Measurements from ENCODE around the gene AMOTL1.

AMOTL1 gene

GRCh38 chr11:94730153-94730552 lies 38.0 kb upstream of the AMOTL1 start:
- Histone ChIP-seq H4K20me1 (no peaks in the 10 kb centered on the region), H3K27ac (no peak overlapping the region), H3K36me3 (no peaks in the 10 kb centered on the region), H3K4me1 (peaks cover 12% of the 10 kb centered on the region), H3K4me3 (no peak overlapping the region), H3K4me2 (no peak overlapping the region), H3K27me3 (no peaks in the 10 kb centered on the region), H3K9me3 (no peaks in the 10 kb centered on the region), H3K9ac (no peak overlapping the region)
- no peak for TF ChIP-seq Cebpa-rat (IDR thresholded peaks at IDR 0.05)

- Histone ChIP-seq H3K9ac (no peak overlapping the region), H4K20me1 (no peaks in the 10 kb centered on the region), H3K9me3 (no peaks in the 10 kb centered on the region), H3K4me2 (no peak overlapping the region), H3K36me3 (no peaks in the 10 kb centered on the region), H3K4me1 (peaks cover 14% of the 10 kb centered on the region), H3K4me3 (no peak overlapping the region), H3K27me3 (no peaks in the 10 kb centered on the region), H3K27ac (no peak overlapping the region)
- no peak for TF ChIP-seq Cebpa-rat (IDR thresholded peaks at IDR 0.05)
These were observed 36.1 kb upstream of the AMOTL1 start for GRCh38 chr11:94731880-94732601.

GRCh38 chr11:94732617-94733281 lies 35.4 kb upstream of the AMOTL1 start:
- no peaks in the 10 kb centered on the region for H3K9me3 ChIP-seq
- no peaks in the 10 kb centered on the region for H3K36me3 ChIP-seq
- H3K27ac ChIP-seq = no peak overlapping the region
- no peak for TF ChIP-seq Cebpa-rat (IDR thresholded peaks at IDR 0.05)
- H3K4me1 ChIP-seq = peaks cover 14% of the 10 kb centered on the region
- H3K4me2 ChIP-seq = no peak overlapping the region
- no peaks in the 10 kb centered on the region for H3K27me3 ChIP-seq
- no peak overlapping the region for H3K9ac ChIP-seq
- no peaks in the 10 kb centered on the region for H4K20me1 ChIP-seq
- H3K4me3 ChIP-seq = no peak overlapping the region

GRCh38 chr11:94734563-94735275 lies 33.4 kb upstream of the AMOTL1 start:
- Histone ChIP-seq H3K36me3 (no peaks in the 10 kb centered on the region), H3K9me3 (no peaks in the 10 kb centered on the region), H3K27me3 (peaks cover 19% of the 10 kb centered on the region), H3K4me2 (peak overlapping the region; percentile 69), H3K9ac (no peak overlapping the region), H3K27ac (no peak overlapping the region), H3K4me3 (no peak overlapping the region), H3K4me1 (peaks cover 14% of the 10 kb centered on the region), H4K20me1 (no peaks in the 10 kb centered on the region)
- TF ChIP-seq Cebpa-rat (IDR thresholded peaks at IDR 0.05) = no peak

- H3K4me1 ChIP-seq = peaks cover 25% of the 10 kb centered on the region
These were observed 32.2 kb upstream of the AMOTL1 start for GRCh38 chr11:94735907-94736306.

GRCh38 chr11:94737171-94737611 lies 31.0 kb upstream of the AMOTL1 start:
- H3K27ac ChIP-seq = no peak overlapping the region
- H3K9ac ChIP-seq = no peak overlapping the region
- peaks cover 11% of the 10 kb centered on the region; the same call in 1 of the 2 replicates for H4K20me1 ChIP-seq
- no peak overlapping the region for H3K4me2 ChIP-seq
- no peaks in the 10 kb centered on the region for H3K36me3 ChIP-seq
- H3K4me3 ChIP-seq = no peak overlapping the region
- H3K27me3 ChIP-seq = peaks cover 44% of the 10 kb centered on the region
- peaks cover 35% of the 10 kb centered on the region for H3K4me1 ChIP-seq
- no peaks in the 10 kb centered on the region for H3K9me3 ChIP-seq
- no peak for TF ChIP-seq Cebpa-rat (IDR thresholded peaks at IDR 0.05)

More at GRCh38 chr11:94735907-94736306, 32.2 kb upstream of the AMOTL1 start:
- Histone ChIP-seq H3K4me2 (no peak overlapping the region), H4K20me1 (peaks cover 10% of the 10 kb centered on the region; the same call in 1 of the 2 replicates), H3K36me3 (no peaks in the 10 kb centered on the region), H3K9me3 (no peaks in the 10 kb centered on the region), H3K4me3 (no peak overlapping the region), H3K27me3 (peaks cover 31% of the 10 kb centered on the region), H3K9ac (no peak overlapping the region), H3K27ac (no peak overlapping the region)
- no peak for TF ChIP-seq Cebpa-rat (IDR thresholded peaks at IDR 0.05)

- H4K20me1 ChIP-seq = peaks cover 11% of the 10 kb centered on the region; the same call in 1 of the 2 replicates
- H3K9me3 ChIP-seq = no peaks in the 10 kb centered on the region
- TF ChIP-seq Cebpa-rat (IDR thresholded peaks at IDR 0.05) = no peak
- H3K9ac ChIP-seq = no peak overlapping the region
- H3K4me2 ChIP-seq = no peak overlapping the region
- H3K4me1 ChIP-seq = peaks cover 35% of the 10 kb centered on the region
- H3K27ac ChIP-seq = no peak overlapping the region
- no peak overlapping the region for H3K4me3 ChIP-seq
- H3K36me3 ChIP-seq = no peaks in the 10 kb centered on the region
- peaks cover 46% of the 10 kb centered on the region for H3K27me3 ChIP-seq
These were observed 29.4 kb upstream of the AMOTL1 start for GRCh38 chr11:94738746-94739145.

- Histone ChIP-seq H3K27me3 (peaks cover 46% of the 10 kb centered on the region), H3K4me3 (no peak overlapping the region), H3K27ac (no peak overlapping the region), H3K9me3 (no peaks in the 10 kb centered on the region), H3K4me2 (no peak overlapping the region), H3K9ac (no peak overlapping the region), H4K20me1 (peaks cover 11% of the 10 kb centered on the region; the same call in 1 of the 2 replicates), H3K4me1 (peaks cover 31% of the 10 kb centered on the region), H3K36me3 (no peaks in the 10 kb centered on the region)
- no peak for TF ChIP-seq Cebpa-rat (IDR thresholded peaks at IDR 0.05)
These were observed 28.8 kb upstream of the AMOTL1 start for GRCh38 chr11:94739331-94739730.

GRCh38 chr11:94740083-94741021 lies 27.8 kb upstream of the AMOTL1 start:
- Histone ChIP-seq H3K4me3 (peak overlapping the region; percentile 69), H3K4me1 (peaks cover 21% of the 10 kb centered on the region), H3K27me3 (peaks cover 46% of the 10 kb centered on the region), H3K27ac (no peak overlapping the region), H3K9ac (peak overlapping the region; percentile 43; the same call in 1 of the 2 replicates), H3K9me3 (no peaks in the 10 kb centered on the region), H4K20me1 (peaks cover 11% of the 10 kb centered on the region; the same call in 1 of the 2 replicates), H3K36me3 (no peaks in the 10 kb centered on the region), H3K4me2 (peak overlapping the region; percentile 93)
- no peak for TF ChIP-seq Cebpa-rat (IDR thresholded peaks at IDR 0.05)
